ENCODE measurements around the gene FKBP1A.

The FKBP1A gene

GRCh38 chr20:1373614-1374013 lies 19.2 kb downstream of the FKBP1A start:
- Histone ChIP-seq H3K27me3 (ENCODE audit: insufficient read depth, poor library complexity, severe bottlenecking) (no peaks in the 10 kb centered on the region), H3K4me3 (replicated peaks; ENCODE audit: insufficient read depth, low read length) (no peak overlapping the region), H3K27ac (replicated peaks) (no peak overlapping the region)
- TF ChIP-seq REST (IDR thresholded peaks at IDR 0.05; ENCODE audit: insufficient replicate concordance, low read depth) (no peak), CTCF (IDR thresholded peaks at IDR 0.05; ENCODE audit: insufficient read depth, low read length) (no peak)
- no peak for DNase-seq (ENCODE audit: low read depth in 1 of 2, low spot score in 1 of 2)

GRCh38 chr20:1373036-1373435 lies 19.8 kb downstream of the FKBP1A start:
- no peak for DNase-seq (ENCODE audit: low read depth in 1 of 2, low spot score in 1 of 2)
- no peak overlapping the region for H3K4me3 ChIP-seq (replicated peaks; ENCODE audit: insufficient read depth, low read length)
- H3K27ac ChIP-seq (replicated peaks): no peak overlapping the region
- TF ChIP-seq SPI1 (IDR thresholded peaks at IDR 0.05; ENCODE audit: borderline replicate concordance, low read depth): no peak
- no peak for TF ChIP-seq POLR2AphosphoS5 (IDR thresholded peaks at IDR 0.05; ENCODE audit: low read depth)
- no peak for TF ChIP-seq GABPA (IDR thresholded peaks at IDR 0.05; ENCODE audit: low read depth)
- no peak for TF ChIP-seq CTCF (IDR thresholded peaks at IDR 0.05; ENCODE audit: insufficient read depth, low read length)
- TF ChIP-seq REST (IDR thresholded peaks at IDR 0.05; ENCODE audit: insufficient replicate concordance, low read depth): no peak
- H3K27me3 ChIP-seq (ENCODE audit: insufficient read depth, poor library complexity, severe bottlenecking): no peaks in the 10 kb centered on the region

GRCh38 chr20:1371830-1372539 lies 20.9 kb downstream of the FKBP1A start:
- no peak for DNase-seq (ENCODE audit: low read depth in 1 of 2, low spot score in 1 of 2)
- H3K4me3 ChIP-seq (replicated peaks; ENCODE audit: insufficient read depth, low read length): no peak overlapping the region
- H3K27ac ChIP-seq (replicated peaks): no peak overlapping the region
- no peaks in the 10 kb centered on the region for H3K27me3 ChIP-seq (ENCODE audit: insufficient read depth, poor library complexity, severe bottlenecking)
- no peak for TF ChIP-seq REST (IDR thresholded peaks at IDR 0.05; ENCODE audit: insufficient replicate concordance, low read depth)
- TF ChIP-seq GABPA (IDR thresholded peaks at IDR 0.05; ENCODE audit: low read depth): no peak
- TF ChIP-seq CTCF (IDR thresholded peaks at IDR 0.05; ENCODE audit: insufficient read depth, low read length): no peak
- no peak for TF ChIP-seq SPI1 (IDR thresholded peaks at IDR 0.05; ENCODE audit: borderline replicate concordance, low read depth)
- no peak for TF ChIP-seq POLR2AphosphoS5 (IDR thresholded peaks at IDR 0.05; ENCODE audit: low read depth)
